DND-41 (cell line): ENCODE measurements around the gene RUNX2.

Source experiments
- ATAC-seq: fragments of 200-7000 bp; cut with Tn5 transposase; 3 replicates; pipeline ENCODE4 v1.9.1; 2021; ENCODE audit warnings: low read depth; ENCODE audit not compliant: insufficient read depth
- DNase-seq: peaks from one replicate; pipeline ENCODE4 v3.0.0-alpha.2; 2020
- H2AFZ ChIP-seq: 2 replicates; pipeline ENCODE4 v1.6.0; 2012; ENCODE audit warnings: low read depth, low read length
- H3K27ac ChIP-seq: 2 replicates; pipeline ENCODE4 v1.5.1; 2012; ENCODE audit warnings: low read length, inconsistent platforms
- H3K27me3 ChIP-seq: fragments of 200-600 bp; sonication (generic); 2 replicates; pipeline ENCODE4 v1.6.0; 2012; ENCODE audit warnings: low read length, mild to moderate bottlenecking, inconsistent platforms; ENCODE audit not compliant: insufficient read depth, poor library complexity
- H3K36me3 ChIP-seq: 2 replicates; pipeline ENCODE4 v1.5.1; 2012; ENCODE audit warnings: low read length, inconsistent platforms; ENCODE audit not compliant: insufficient read depth
- H3K4me1 ChIP-seq: 2 replicates; pipeline ENCODE4 v1.5.1; 2012; ENCODE audit warnings: mild to moderate bottlenecking, low read length; ENCODE audit not compliant: insufficient read depth
- H3K4me2 ChIP-seq: 2 replicates; pipeline ENCODE4 v1.6.0; 2012; ENCODE audit warnings: mild to moderate bottlenecking, moderate library complexity, low read length, inconsistent platforms; ENCODE audit not compliant: insufficient read depth
- H3K4me3 ChIP-seq, 2 experiments: fragments of 200-600 bp in 1 of 2; shearing (Covaris generic) in 1 of 2; 2 replicates each; pipeline ENCODE4 v1.5.1; 2012 to 2016; ENCODE audit warnings: inconsistent platforms in 2 of 2, low read length in 2 of 2, mild to moderate bottlenecking in 2 of 2, low read depth in 1 of 2, moderate library complexity in 1 of 2
- H3K79me2 ChIP-seq: 2 replicates; pipeline ENCODE4 v1.6.0; 2012; ENCODE audit warnings: low read length, inconsistent platforms; ENCODE audit not compliant: insufficient read depth
- H3K9ac ChIP-seq: 2 replicates; pipeline ENCODE4 v1.6.0; 2012; ENCODE audit warnings: low read depth, mild to moderate bottlenecking, inconsistent platforms, low read length, moderate library complexity
- H3K9me3 ChIP-seq: 2 replicates; pipeline ENCODE4 v1.5.1; 2012; ENCODE audit warnings: low read length, moderate library complexity, mild to moderate bottlenecking, inconsistent platforms; ENCODE audit not compliant: insufficient read depth, severe bottlenecking
- H4K20me1 ChIP-seq: 2 replicates; pipeline ENCODE4 v1.6.0; 2012; ENCODE audit warnings: low read length; ENCODE audit not compliant: insufficient read depth
- EZH2 ChIP-seq: IDR thresholded peaks from 3 replicates; pipeline ENCODE4 v1.6.1; 2012; ENCODE audit warnings: borderline replicate concordance, low read depth, mild to moderate bottlenecking, moderate library complexity, low read length, inconsistent platforms; ENCODE audit not compliant: severe bottlenecking
- TF ChIP-seq, protein P1 (sequence below): IDR thresholded peaks from 2 replicates; pipeline ENCODE4 v1.5.1; 2012; ENCODE audit warnings: borderline replicate concordance, low read length, moderate library complexity, mild to moderate bottlenecking; ENCODE audit not compliant: poor library complexity, severe bottlenecking; ENCODE audit errors: extremely low read depth

The RUNX2 gene

DNA sequence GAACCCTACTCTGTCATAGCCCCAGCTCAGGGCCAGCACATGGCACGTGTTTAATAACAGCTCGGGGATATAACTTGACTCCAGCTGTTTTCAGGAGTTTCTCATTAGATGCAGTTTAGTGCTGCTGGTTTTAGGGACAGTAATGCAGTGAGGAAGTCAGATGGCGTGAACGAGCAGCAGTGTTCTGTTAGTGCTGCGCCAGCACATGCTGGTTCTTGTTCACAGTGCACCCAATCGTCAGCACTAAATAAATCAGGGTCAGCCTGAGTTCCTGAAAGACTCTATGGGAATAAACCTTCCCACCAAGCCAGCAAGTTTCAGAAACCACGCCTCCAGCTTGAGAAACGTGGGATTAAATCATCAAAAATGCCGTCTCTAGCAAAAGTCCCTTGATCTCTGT lies 285.5 kb downstream of the RUNX2 start:
- H3K27ac ChIP-seq = no peak overlapping the region
- no peak for DNase-seq

DNA sequence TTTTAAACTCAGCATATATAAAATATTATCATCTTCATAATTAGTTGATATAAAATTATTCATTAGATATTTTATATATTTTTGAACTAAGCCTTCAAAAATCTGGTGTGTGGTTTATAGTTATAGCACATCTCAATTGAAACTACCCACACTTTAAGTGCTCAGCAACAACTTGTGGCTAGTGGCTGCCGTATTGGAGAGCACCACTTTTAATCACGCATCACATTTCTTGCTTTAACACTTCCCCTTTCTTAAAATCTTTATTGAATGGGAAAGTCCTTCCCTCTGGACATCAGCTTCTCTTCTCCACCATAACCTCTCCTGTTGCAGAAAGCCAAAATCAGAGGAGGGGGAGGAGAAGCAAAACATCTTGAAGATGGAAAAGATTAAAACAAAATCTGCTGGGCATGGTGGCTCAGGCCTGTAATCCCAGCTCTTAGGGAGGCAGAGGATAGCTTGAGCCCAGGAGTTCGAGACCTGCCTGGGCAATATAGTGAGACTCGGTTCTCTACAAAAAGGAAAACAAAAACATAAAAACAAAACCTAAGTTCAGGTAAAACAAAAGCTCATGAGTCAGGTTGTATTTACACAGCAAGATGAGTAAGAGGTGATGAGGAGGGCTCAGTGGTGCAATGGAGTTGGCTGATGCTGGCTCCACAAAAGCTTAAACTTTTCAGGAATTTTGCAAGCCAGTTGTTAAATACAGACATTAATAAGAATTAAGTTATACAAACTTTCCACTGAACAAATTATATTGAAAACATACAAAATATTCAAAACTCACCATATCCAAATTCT lies 286.6 kb downstream of the RUNX2 start:
- Histone ChIP-seq H3K4me2 (no peak overlapping the region), H3K79me2 (no peaks in the 10 kb centered on the region), H3K4me3 (no peak overlapping the region), H3K27ac (no peak overlapping the region), H2AFZ (no peak overlapping the region), H3K4me1 (peaks cover 6% of the 10 kb centered on the region), H3K36me3 (no peaks in the 10 kb centered on the region), H3K9ac (no peak overlapping the region), H3K27me3 (no peaks in the 10 kb centered on the region), H4K20me1 (no peaks in the 10 kb centered on the region), H3K9me3 (no peaks in the 10 kb centered on the region)
- ATAC-seq (no peak), DNase-seq (no peak)
- TF ChIP-seq, protein P1, sequence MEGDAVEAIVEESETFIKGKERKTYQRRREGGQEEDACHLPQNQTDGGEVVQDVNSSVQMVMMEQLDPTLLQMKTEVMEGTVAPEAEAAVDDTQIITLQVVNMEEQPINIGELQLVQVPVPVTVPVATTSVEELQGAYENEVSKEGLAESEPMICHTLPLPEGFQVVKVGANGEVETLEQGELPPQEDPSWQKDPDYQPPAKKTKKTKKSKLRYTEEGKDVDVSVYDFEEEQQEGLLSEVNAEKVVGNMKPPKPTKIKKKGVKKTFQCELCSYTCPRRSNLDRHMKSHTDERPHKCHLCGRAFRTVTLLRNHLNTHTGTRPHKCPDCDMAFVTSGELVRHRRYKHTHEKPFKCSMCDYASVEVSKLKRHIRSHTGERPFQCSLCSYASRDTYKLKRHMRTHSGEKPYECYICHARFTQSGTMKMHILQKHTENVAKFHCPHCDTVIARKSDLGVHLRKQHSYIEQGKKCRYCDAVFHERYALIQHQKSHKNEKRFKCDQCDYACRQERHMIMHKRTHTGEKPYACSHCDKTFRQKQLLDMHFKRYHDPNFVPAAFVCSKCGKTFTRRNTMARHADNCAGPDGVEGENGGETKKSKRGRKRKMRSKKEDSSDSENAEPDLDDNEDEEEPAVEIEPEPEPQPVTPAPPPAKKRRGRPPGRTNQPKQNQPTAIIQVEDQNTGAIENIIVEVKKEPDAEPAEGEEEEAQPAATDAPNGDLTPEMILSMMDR = no peak
- TF ChIP-seq EZH2 = no peak

More for the DNA sequence above, 285.5 kb downstream of the RUNX2 start:
- no peaks in the 10 kb centered on the region for H3K27me3 ChIP-seq
- no peak overlapping the region for H3K9ac ChIP-seq
- no peaks in the 10 kb centered on the region for H3K36me3 ChIP-seq
- H3K4me2 ChIP-seq = no peak overlapping the region
- H3K9me3 ChIP-seq = no peaks in the 10 kb centered on the region
- H3K4me1 ChIP-seq = peaks cover 14% of the 10 kb centered on the region
- ATAC-seq = no peak
- no peak for TF ChIP-seq EZH2
- TF ChIP-seq, protein P1 = no peak
- H2AFZ ChIP-seq = no peak overlapping the region
- no peaks in the 10 kb centered on the region for H3K79me2 ChIP-seq
- no peaks in the 10 kb centered on the region for H4K20me1 ChIP-seq
- H3K4me3 ChIP-seq = no peak overlapping the region

DNA sequence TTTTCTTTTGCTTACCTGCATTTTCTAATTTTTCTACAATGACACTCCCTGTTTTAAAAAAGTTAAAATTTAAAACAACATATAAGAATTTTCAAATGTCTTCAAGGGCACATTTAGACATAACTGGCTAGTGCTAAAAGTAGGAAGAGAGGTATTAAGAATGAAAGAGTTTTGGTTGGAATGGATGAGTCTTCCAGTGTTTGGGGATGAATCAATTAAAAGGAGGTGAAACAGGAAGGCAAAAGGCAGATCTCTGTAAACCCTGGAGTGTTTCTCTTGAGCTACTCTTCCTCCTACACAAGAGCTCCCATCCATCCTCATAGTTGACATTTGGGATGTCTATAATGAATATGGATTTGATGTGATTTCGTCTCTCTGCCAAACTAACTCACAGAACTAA lies 288.1 kb downstream of the RUNX2 start:
- H3K4me1 ChIP-seq = peaks cover 16% of the 10 kb centered on the region
- ATAC-seq (no peak), DNase-seq (no peak)
- H2AFZ ChIP-seq = no peak overlapping the region
- H3K27ac ChIP-seq = no peak overlapping the region
- H4K20me1 ChIP-seq = no peaks in the 10 kb centered on the region
- TF ChIP-seq EZH2 = no peak
- TF ChIP-seq, protein P1 = no peak
- no peaks in the 10 kb centered on the region for H3K79me2 ChIP-seq
- H3K9me3 ChIP-seq = no peaks in the 10 kb centered on the region
- H3K36me3 ChIP-seq = no peaks in the 10 kb centered on the region
- H3K4me2 ChIP-seq = no peak overlapping the region
- H3K9ac ChIP-seq = no peak overlapping the region
- no peaks in the 10 kb centered on the region for H3K27me3 ChIP-seq
- H3K4me3 ChIP-seq = no peak overlapping the region
